IPS-18c (cell line): ENCODE data around the gene CDK19.

Source experiments
- H3K4me3 ChIP-seq: 2 replicates; pipeline ENCODE4 v1.7.0; 2013; ENCODE audit warnings: low read depth, mild to moderate bottlenecking, low read length, moderate library complexity; ENCODE audit not compliant: insufficient read depth
- H3K9me3 ChIP-seq: one replicate; pipeline ENCODE4 v1.6.1; 2013; ENCODE audit warnings: mild to moderate bottlenecking, low read length, moderate library complexity; ENCODE audit not compliant: control insufficient read depth, insufficient read depth

Gene CDK19

DNA sequence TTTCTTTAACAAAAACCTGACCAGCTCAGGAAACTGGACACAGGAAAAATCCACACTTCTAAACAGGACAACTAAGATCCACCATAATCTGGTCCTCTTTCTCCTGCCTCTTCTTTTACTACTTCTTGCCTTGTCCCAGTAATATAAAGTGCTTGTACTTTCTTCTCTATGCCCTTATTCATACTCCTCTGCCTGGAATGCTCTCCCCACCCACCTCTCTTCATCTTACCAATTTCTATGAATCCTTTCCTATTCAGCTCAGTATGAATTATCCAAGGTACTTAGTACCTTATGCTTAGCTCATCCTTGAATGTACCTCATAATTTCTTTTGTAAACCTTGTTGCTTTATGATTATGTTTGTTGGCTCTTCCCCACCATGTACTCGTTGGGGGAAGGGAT lies 159.4 kb downstream of the CDK19 start:
- no peak overlapping the region for H3K4me3 ChIP-seq
- no peaks in the 10 kb centered on the region for H3K9me3 ChIP-seq

DNA sequence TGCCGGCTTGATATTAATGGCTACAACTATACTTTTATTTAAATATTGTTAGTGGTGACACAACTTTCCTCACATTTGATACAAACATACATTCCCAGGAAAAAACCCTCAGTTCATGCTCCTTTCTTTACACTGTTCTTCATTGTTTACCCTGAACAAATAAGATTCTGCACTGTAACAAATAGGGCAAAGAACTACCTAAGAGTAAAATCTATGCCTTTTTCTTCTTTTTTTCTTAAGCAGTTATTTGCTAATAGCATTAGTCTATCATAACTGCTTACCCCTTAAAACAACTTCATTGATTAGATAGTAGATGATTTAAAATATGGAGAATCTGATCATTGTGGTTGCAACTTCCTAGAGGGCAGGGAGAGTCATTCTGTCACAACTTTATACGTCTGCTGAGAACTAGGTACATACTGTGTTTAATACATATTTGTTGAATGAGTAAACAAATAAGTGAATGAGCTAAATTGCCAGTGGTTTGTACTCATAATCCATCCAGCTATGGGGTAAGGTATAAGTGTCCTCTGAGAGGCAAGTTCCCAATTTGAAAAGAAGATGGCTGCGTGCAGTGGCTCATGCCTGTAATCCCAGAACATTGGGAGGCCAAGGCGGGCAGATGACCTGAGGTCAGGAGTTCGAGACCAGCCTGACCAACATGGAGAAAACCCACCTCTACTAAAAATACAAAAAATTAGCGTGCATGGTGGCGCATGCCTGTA lies 161.0 kb downstream of the CDK19 start:
- no peak overlapping the region for H3K4me3 ChIP-seq
- no peaks in the 10 kb centered on the region for H3K9me3 ChIP-seq

DNA sequence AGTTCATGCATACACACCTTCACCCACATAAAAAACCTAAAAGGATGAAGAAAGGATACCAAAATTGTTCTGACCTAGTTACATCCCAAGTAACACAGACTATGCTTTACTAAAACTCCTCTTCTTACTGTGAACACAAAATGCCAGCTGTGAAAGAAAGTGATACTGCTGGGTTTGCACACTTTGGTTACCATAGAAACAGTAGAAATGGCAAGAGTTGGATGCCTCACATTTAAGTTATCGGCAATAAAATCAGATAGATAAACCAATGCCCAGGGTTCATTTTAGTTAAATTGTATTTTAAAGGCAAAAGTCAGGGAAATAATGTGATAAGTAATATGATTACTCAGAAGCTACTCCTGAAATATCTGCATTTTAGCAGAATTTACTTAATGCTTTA lies 161.9 kb downstream of the CDK19 start:
- Histone ChIP-seq H3K4me3 (no peak overlapping the region), H3K9me3 (no peaks in the 10 kb centered on the region)

DNA sequence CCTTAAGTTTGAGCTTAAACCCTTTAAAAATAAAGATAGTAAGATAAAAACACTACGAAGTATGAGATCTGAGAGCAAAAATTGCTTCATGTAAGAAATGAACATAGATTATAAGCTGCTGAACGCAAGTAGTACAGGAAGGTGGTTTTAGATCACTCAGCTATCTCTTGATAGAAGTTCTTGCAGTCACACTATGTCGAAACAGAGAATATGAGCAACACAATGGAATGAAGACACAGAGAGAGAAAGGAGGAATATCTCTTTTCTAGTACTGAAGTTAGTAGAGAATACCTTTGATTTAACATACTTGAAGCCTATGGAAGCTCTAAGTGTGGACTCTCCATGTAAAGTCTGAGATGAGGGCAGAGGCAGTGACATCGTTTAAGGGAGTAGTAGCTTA lies 162.7 kb downstream of the CDK19 start:
- H3K9me3 ChIP-seq: no peaks in the 10 kb centered on the region

DNA sequence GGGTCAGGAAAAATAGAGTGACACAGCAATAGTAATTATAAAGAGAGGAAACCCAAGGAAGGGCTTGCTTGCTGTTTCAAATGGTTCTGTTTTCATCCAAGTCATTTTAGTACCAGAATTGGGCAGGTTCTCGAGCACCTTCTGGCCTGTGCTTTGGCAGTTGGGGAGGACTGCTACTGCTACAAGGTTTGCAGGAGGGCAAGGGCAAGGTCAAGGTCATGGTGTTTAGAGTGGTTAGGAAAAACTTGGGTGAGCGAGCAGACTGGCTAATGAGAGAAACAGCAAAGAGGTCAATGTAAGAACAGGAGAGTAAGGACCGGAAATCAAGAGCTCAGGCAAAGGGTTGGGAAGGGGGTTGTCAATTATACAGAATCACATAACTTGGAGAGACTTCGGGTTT lies 164.5 kb downstream of the CDK19 start:
- no peaks in the 10 kb centered on the region for H3K9me3 ChIP-seq
- no peak overlapping the region for H3K4me3 ChIP-seq

More for the DNA sequence above, 162.7 kb downstream of the CDK19 start:
- H3K4me3 ChIP-seq: no peak overlapping the region

DNA sequence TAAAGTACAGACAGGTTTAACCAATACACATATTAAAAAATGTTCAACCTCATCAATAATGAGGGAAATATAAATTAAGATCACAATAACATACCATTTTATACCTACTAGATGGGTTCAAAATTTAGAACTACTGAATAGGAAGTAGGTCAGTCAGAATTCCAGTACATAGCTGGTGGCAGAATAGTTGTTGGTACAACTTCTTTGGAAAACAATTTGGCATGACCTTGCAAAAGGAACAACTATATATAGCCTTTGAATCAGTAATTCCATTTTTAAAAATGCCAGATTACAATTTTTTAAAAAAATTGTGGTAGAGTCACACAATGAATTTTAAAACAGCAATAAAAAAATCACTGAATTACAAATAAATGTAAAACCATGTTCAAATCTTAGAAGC lies 165.6 kb downstream of the CDK19 start:
- Histone ChIP-seq H3K4me3 (no peak overlapping the region), H3K9me3 (no peaks in the 10 kb centered on the region)

DNA sequence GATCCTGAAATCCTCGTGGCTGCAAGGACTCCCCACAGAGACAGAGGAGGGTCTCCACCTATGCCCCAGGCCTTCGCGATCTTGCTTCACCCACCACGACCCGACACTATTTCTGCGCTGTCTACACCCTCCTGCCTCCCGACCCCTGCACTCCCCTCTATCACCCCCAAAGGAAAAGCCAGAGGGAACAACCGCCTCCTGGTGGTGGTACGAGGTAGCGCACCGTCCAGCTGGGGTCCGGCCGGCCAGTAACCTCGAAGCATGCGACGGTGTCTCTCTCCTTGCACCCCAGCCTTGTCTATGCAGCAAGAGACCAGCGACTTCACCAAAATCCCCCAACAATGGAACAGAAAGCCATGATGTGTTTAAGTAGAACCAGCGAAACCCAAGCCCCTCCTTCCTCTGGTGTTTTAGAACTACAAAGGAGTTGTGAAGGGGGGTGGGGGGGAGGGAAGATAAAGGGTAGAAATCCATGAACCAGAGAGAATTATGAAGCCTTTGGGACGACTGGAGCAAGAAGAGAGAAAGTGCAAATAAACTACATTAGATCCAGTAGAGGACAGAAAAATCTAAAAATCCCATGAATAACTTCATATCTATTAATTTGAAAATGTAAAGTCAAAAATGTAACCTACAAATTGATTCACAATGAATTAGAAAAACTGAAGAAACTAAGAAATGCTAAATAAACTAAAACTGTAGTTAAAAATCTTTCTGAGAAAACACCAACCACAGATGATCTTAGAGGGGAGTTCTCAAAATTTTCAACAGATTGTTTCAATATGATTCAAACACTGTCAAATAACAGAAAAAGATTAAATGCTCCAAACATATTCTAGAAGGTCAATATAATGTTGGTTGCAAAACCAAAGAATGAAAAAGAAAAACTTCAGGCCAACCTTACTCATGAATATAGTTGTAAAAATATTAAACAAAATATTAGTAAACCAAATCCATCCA lies 168.0 kb downstream of the CDK19 start:
- no peak overlapping the region for H3K4me3 ChIP-seq
- no peaks in the 10 kb centered on the region for H3K9me3 ChIP-seq

DNA sequence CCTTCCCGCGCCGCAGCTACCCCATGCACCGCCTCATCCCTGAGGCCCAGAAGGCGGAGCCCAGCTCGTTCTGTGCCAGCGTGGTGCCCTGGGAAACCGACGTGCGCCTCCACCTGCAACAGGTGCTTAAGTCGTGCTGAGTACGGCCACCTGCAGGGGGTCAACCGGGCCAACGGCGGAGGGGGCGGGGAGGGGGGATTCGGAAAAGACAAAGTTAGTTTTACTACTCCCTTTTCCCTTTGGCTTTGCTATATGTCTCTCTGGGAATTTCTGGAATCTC lies 168.9 kb downstream of the CDK19 start:
- no peak overlapping the region for H3K4me3 ChIP-seq
- no peaks in the 10 kb centered on the region for H3K9me3 ChIP-seq

DNA sequence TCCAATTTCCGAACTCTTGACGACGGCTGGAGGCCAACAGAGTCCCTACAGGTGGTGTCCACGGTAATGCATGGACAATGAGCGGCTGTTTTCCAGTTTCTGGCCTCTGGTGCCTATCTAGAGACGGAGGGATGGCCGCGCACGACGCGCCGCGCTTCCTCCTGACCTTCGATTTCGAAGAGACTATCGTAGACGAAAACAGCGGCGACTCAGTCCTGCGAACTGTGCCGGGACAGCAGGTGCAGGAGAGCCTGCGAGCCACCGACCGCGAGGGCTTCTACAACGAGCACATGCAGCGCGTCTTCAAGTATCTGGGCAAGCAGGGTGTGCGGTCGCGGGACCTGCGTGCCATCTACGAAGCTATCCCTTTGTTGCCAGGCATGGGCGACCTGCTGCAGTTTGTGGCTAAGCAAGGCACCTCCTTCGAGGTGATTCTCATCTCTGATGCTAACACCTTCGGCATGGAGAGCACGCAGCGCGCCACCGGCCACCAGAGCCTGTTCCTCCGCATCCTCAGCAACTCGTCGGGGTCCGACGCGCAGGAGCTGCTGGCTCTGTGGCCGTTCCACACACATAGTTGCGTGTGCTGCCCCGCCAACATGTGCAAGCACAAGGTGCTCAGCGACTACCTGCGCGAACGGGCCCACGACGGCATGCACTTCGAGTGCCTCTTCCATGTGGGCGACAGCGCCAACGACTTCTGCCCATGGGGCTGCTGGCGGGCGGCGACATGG lies 169.4 kb downstream of the CDK19 start:
- H3K4me3 ChIP-seq: no peak overlapping the region
- no peaks in the 10 kb centered on the region for H3K9me3 ChIP-seq

DNA sequence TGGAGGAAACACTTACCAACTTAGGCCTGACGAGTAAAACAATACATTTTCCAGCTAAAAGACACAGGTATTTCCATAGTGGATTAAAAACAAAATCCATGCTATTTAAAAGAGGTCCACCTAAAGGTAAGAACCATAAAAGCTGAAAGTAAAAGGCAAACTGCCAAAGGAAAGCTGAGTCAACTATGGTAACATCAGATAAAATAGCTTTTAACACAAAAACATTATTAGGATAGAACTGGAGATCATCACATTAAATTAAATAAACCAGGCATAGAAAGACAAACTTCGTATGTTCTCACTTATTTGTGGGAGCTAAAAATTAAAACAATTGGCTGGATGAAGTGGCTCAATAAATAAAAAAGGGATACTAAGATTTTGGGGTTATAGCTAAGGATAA lies 172.1 kb downstream of the CDK19 start:
- Histone ChIP-seq H3K4me3 (no peak overlapping the region), H3K9me3 (no peaks in the 10 kb centered on the region)

DNA sequence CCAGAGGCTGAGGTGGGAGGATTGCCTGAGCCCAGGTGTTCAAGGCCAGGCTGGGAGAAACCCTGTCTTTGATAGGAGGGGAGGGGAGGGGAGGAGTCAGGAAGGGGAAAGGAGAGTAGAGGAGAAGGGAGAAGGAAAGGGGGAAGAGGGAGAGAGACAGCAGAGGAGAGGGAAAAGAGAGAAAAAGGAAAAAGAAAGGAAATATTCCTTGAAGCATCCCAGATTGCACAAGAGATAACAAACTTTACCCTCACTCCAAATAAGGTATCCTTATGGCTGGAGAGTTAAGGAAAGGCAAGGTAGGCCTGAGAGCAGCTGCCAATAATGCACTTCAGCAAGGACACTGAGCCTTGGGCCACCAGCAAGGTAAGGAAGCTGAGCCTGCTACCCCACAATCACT lies 172.6 kb downstream of the CDK19 start:
- Histone ChIP-seq H3K9me3 (no peaks in the 10 kb centered on the region), H3K4me3 (no peak overlapping the region)

DNA sequence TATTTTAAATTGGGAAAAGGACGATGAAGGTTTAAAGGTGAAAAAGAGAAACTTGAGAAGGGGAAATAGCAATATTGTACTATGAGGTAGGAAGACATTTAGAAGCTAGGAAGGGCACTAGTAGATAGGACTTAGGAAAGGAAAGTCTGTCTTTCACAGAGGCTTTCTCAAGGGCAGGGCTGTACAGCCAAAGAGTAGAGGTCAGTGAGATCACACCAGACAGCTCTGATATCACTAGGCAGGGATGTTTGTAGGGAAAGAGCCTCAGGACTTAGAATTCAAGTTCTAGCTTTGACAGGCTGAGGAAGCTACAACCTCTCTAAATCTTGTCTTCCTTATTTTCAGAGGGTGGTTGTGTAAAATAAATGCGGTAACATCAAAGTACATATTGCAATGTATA lies 178.5 kb downstream of the CDK19 start:
- no peak overlapping the region for H3K4me3 ChIP-seq
- H3K9me3 ChIP-seq: no peaks in the 10 kb centered on the region

DNA sequence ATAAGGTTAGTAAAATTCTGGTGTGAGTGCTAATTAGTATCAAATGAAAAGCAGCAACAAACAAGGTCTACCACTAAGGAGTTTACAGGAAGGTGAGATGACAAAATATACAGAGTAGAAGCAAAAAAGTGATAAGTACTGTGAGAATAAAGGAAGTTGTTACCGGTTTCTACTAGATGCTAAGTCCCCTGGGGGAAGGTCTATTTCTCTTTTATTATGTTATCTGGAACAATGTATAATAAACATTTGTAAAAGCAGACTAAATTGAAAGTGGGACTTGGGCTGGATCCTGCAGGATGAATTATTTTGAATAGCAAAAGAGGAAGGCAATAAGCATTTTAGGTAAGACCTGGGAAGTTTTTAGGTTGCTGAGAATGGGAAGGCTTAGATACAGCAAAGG lies 180.2 kb downstream of the CDK19 start:
- Histone ChIP-seq H3K9me3 (no peaks in the 10 kb centered on the region), H3K4me3 (no peak overlapping the region)

DNA sequence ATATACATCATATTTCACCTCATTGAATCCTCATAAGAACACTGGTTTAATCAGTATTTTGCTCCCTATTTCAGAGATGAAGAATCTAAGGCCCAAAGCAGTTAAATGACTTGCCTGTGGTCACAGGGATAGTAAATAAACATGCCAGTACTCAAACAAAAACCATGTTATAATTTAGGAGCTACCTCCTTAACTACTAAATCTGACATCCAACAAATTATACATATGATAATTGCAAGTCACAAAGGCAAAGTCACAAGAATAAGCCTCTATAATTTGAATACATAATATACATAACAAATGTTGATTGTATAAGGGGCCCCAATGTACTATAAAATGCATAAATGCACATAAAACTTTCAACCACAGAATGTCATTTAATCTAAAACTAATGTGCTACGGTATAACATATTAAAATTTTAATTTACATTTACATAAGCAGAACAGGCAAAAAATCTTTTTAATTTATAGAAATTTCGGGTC lies 181.5 kb downstream of the CDK19 start:
- Histone ChIP-seq H3K9me3 (no peaks in the 10 kb centered on the region), H3K4me3 (no peak overlapping the region)

DNA sequence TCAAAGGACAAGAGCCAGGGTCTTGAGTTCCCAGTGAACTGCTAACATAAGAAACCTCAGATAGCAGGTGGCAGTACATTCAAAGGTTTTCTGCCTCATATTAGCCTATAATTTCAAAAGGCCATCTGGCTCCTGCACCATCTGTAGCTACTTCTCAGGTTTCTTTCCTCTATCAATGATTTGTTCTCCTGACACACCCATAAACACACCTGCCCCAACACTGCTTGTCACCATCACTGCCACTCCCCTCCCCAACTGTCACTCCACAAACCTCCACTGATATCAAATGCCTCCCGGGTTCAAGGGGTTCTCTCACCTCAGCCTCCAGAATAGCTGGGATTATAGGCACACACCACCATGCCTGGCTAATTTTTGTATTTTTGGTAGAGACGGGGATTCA lies 186.1 kb downstream of the CDK19 start:
- Histone ChIP-seq H3K9me3 (no peaks in the 10 kb centered on the region), H3K4me3 (no peak overlapping the region)

DNA sequence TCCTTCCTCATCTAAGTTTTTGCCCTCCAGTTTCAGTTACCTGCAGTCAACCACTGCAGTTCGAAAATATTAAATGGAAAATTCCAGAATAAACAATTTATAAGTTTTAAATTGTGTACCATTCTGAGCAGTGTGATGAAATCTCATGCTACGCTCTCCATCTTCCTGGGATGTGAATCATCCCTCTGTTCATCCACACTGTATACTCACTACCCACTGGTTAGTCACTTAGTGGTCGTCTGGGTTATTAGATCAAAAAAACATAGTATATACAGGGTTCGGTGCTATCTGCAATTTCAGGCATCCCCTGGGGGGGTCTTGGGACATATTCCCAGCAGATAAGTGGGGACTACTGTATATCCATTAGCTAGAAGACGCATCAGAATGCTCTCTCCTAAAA lies 186.9 kb downstream of the CDK19 start:
- no peak overlapping the region for H3K4me3 ChIP-seq
- no peaks in the 10 kb centered on the region for H3K9me3 ChIP-seq

DNA sequence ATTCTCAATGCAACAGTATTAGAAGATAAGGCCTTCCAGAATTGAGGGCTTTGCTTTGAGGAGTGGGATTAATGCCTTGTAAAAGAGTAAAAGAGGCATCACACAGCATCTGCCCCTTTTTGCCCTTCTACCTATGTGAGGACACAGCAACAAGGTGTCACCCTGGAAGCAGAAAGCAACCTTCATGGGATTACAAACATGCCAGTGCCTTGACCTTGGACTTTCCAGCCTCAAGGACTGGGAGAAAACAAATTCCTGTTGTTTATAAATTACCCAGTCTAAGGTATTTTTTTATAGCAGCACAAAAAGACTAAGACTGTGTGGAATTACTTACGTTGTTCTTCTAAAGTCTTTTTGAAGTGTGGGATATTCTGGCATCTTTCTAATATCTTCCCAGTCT lies 188.8 kb downstream of the CDK19 start:
- no peak overlapping the region for H3K4me3 ChIP-seq

DNA sequence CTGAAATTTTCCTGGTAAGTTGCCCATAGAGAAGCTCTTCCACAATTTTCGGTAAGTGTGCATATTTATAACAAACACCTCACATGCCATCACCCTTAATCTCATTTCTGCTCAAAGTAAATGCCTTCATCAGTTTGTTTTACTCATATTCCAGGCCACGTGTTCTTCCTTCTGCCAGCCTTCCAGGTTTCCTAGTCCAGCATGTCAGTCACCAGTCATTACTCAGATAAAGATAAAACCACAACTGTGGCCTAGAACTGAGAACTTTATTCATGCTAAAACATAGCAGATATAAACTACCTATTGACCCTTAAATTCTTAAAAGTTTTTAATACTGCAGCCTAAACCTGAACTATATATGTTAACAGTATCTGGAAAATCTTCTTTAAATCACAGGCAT lies 189.4 kb downstream of the CDK19 start:
- H3K9me3 ChIP-seq: no peaks in the 10 kb centered on the region
- H3K4me3 ChIP-seq: no peak overlapping the region

More for the DNA sequence above, 188.8 kb downstream of the CDK19 start:
- H3K9me3 ChIP-seq: no peaks in the 10 kb centered on the region
